HT-29 (cell line): Measurements from ENCODE around the gene CAMK2D. TPM values are rescaled to one million over a fixed set of nuclear protein-coding genes. Genes with fewer than 3 reads are reported as not detected.

Source experiments
- DNase-seq: peaks from one replicate; pipeline ENCODE4 v3.0.0-alpha.2; 2015; ENCODE audit warnings: low spot score
- total RNA-seq: library from RNA; depleted of rRNA; stranded (reverse); fragments of >200 nt; shearing (Covaris generic); gene quantifications from 2 replicates; pipeline ENCODE4 v1.2.3, GENCODE V29; 2014

Gene CAMK2D
- total RNA-seq, 1 experiment from 2014 or later: 41.1 TPM

GRCh38 chr4:113607147-113607720, 154.3 kb downstream of the CAMK2D start:
- no peak for DNase-seq

GRCh38 chr4:113604955-113605354, 156.6 kb downstream of the CAMK2D start:
- no peak for DNase-seq

- DNase-seq: no peak
Observed at GRCh38 chr4:113603911-113604310, 157.6 kb downstream of the CAMK2D start.

- DNase-seq: no peak
Observed at GRCh38 chr4:113602646-113603228, 158.8 kb downstream of the CAMK2D start.

- no peak for DNase-seq
Observed at GRCh38 chr4:113601636-113602035, 159.9 kb downstream of the CAMK2D start.

GRCh38 chr4:113596396-113596795, 165.1 kb downstream of the CAMK2D start:
- no peak for DNase-seq

- DNase-seq: no peak
Observed at GRCh38 chr4:113594231-113594556, 167.3 kb downstream of the CAMK2D start.

GRCh38 chr4:113593400-113594230, 167.9 kb downstream of the CAMK2D start:
- DNase-seq: no peak

GRCh38 chr4:113591982-113592381, 169.6 kb downstream of the CAMK2D start:
- DNase-seq: no peak

- no peak for DNase-seq
Observed at GRCh38 chr4:113588895-113589668, 172.5 kb downstream of the CAMK2D start.

GRCh38 chr4:113587640-113588275, 173.8 kb downstream of the CAMK2D start:
- no peak for DNase-seq

- no peak for DNase-seq
Observed at GRCh38 chr4:113587156-113587555, 174.4 kb downstream of the CAMK2D start.

- DNase-seq: no peak
Observed at GRCh38 chr4:113586072-113586471, 175.5 kb downstream of the CAMK2D start.

- DNase-seq: no peak
Observed at GRCh38 chr4:113584407-113585150, 177.0 kb downstream of the CAMK2D start.

GRCh38 chr4:113582737-113583136, 178.8 kb downstream of the CAMK2D start:
- no peak for DNase-seq

GRCh38 chr4:113579360-113579759, 182.2 kb downstream of the CAMK2D start:
- DNase-seq: no peak

GRCh38 chr4:113576947-113577678, 184.4 kb downstream of the CAMK2D start:
- no peak for DNase-seq

GRCh38 chr4:113575401-113575800, 186.1 kb downstream of the CAMK2D start:
- DNase-seq: no peak

- no peak for DNase-seq
Observed at GRCh38 chr4:113574636-113575103, 186.9 kb downstream of the CAMK2D start.

- no peak for DNase-seq
Observed at GRCh38 chr4:113572620-113573019, 188.9 kb downstream of the CAMK2D start.
